ENCODE results near the gene VKORC1L1.
"Not testable (repeated sequence)": the region's sequence is repeated elsewhere in the genome, so short reads cannot be mapped to it uniquely, and the experiment has no call there.

GRCh38 chr7:65843616-65844015 is 29.3 kb upstream of the VKORC1L1 start:
- not testable (repeated sequence) for TF ChIP-seq CTCF, EZH2 (IDR thresholded peaks at IDR 0.05)

Data from neural progenitor cell (in vitro differentiated cells).